GM18499 (cell line): ENCODE measurements around the gene ARSA.
"Not testable (repeated sequence)": the region's sequence is repeated elsewhere in the genome, so short reads cannot be mapped to it uniquely, and the experiment has no call there.

Source experiments
- ATAC-seq: cut with Tn5 transposase; IDR thresholded peaks from one replicate; pipeline ENCODE4 v1.9.1; 2021; ENCODE audit warnings: moderate number of reproducible peaks; ENCODE audit not compliant: insufficient read depth, unreplicated experiment

Gene ARSA

DNA sequence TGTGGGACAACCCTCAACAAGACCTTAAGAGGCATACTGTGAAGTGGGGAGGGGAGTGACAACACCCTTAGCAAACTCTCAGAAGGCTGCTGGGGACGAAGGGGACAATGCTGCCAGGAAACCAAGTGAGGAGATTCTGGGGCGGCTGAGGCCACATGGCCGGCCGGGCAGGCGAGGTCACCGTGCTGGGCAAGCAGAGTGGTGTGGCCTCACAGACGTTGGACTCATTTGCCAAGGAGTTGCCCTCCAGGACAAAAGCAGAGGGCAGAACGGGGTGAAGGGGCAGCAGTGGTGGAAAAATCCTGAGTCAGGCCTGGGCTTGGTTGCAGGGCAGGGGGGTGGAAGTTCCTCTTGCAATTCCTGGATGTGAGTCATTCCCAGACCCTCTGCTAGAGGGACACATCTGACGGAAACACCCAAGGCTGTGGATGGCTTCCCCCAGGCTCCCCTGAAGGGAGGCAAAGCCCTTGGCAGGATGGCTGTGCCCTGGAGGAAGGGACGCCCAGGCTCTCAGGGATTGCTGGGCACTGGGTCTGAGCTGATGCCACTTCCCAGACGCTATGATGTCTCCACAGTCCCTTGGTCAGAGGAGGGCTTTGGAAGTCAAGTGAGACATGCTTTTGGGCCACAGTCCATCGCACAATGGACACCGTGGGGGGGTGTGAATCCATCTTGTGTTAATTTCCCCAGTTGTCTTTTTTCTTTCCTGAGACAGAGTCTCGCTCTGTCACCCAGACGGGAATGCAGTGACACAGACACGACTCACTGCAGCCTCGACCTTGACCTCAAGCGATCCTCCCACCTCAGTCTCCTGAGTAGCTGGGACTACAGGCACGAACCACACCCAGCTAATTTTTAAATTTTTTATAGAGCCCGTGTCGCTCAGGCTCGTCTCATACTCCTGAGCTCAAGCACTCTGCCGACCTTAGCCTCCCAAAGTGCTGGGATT lies 28.4 kb upstream of the ARSA start:
- ATAC-seq = no peak

DNA sequence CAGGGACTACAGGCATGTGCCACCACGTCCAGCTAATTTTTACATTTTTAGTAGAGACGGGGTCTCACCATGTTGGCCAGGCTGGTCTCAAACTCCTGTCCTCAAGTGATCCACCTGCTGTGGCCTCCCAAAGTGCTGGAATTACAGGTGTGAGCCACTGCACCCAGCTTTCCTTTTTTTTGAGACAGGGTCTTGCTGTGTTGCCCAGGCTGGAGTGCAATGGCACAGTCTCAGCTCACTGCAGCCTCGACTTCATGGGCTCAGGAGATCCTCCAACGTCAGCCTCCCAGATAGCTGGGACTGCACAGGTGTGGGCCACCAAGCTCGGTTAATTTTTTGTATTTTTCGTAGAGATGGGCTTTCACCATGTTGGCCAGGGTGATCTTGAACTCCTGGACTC lies 26.7 kb upstream of the ARSA start:
- not testable (repeated sequence) for ATAC-seq

DNA sequence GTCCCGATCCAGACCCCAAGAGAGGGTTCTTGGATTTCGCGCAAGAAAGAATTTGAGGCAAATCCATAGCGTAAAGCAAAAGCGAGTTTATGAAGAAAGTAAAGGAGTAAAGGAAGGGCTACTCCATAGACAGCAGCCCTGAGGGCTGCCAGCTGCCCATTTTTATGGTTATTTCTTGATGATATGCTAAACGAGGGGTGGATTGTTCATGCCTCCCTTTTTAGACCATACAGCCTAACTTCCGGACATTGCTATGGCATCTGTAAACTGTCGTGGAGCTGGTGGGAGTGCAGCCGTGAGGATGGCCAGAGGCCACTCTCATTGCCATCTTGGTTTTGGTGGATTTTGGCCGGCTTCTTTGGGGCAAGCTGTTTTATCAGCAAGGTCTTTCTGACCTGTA lies 25.3 kb upstream of the ARSA start:
- no peak for ATAC-seq

GRCh38 chr22:50643821-50644101 lies 15.8 kb upstream of the ARSA start:
- not testable (repeated sequence) for ATAC-seq

DNA sequence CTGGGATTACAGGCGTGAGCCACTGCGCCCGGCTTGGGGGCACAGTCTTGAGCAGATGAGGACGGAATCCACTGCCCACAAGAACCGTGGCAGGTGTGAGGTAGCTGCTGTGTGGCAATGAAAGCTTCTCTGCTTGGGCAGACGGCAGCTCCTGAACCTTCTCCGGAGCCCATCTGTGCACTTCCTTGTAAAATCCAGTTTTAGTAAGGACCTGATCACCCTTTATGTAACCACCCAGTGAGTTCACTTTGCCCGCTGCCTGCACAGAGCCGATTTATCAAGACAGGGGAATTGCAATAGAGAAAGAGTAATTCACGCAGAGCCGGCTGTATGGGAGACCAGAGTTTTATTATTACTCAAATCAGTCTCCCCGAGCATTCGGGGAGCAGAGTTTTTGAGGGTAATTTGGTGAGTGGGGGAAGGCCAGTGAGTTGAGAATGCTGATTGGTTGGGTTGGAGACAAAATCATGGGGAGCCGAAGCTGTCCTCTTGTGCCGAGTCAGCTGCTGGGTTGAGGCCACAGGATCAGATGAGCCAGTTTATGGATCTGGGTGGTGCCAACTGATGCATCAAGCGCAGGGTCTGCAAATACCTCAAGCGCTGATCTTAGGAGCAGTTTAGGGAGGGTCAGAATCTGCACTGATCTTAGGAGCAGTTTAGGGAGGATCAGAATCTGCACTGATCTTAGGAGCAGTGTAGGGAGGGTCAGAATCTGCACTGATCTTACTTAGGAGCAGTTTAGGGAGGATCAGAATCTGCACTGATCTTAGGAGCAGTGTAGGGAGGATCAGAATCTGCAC lies 15.3 kb upstream of the ARSA start:
- ATAC-seq = not testable (repeated sequence)

- ATAC-seq = no peak
Measured at GRCh38 chr22:50641696-50642607, 14.0 kb upstream of the ARSA start.

DNA sequence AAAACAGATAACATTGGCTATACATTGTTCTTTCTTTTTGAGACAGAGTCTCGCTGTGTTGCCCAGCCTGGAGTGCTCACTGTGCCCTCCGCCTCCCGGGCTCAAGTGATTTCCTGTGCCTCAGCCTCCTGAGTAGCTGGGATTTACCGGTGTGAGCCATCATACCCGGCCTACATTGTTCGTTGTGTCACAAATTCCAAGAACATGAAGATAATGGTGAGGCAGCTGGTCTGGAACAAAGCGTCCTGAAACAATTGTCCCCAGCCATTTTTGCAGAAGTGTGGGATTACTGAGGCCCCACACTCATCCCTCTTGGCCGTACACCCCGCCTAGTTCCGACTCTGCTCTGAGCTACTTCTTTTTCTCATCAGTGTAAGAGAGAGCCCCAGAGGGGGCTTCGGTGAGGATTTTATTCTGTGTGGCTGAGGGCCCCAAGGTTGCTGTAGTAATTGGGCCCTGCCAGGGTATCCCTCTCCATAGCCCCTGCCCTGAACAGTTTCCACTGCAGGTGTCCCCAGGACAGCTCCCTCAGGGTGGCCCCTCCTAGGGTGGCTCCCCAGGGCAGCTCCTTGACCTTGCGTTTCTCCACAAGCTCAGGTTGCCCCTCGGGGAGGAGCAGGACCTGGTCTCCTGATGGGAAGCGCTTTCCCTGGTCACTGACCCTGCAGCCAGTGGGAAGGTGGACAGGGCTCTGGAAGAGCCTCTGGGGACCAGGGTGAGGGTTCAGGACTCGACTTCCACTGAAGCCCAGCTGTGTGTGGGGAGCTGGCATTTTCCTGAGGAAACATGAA lies 13.1 kb upstream of the ARSA start:
- no peak for ATAC-seq

- ATAC-seq = not testable (repeated sequence)
Measured at GRCh38 chr22:50640296-50640695, 12.3 kb upstream of the ARSA start.

DNA sequence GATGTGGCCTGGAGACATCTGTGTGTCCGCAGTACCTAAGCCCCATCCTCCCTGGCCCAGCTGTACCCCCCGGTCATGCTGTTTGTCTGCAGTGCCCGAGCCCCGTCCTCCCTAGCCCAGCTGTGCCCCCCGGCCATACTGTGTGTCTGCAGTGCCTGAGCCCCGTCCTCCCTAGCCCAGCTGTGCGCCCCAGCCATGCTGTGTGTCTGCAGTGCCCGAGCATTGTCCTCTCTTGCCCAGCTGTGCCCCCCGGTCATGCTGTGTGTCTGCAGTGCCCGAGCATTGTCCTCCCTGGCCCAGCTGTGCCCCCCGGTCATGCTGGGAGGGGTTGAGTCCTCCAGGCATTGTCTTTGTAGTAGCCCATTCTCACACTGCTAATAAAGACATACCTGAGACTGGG lies 7.6 kb upstream of the ARSA start:
- ATAC-seq = no peak

DNA sequence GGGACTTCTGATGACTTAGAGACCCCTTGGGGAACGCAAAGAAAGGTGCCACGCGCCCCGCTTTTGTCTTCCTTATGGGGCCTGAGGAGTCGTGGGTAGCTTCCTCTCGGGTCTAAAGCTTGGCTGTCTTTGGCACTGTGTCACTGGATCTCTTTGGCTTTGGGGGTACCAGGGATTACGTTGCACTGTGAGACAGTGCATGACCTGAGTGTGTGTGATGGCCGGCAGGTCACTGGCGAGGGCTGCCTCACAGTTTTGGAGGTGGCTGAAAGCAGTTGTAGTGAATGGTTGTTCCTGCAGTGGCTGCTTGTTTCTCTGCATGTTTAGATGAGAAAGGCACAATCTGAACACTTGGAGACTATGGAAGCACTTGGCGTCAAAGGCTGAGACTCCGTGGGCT lies 5.8 kb upstream of the ARSA start:
- no peak for ATAC-seq

DNA sequence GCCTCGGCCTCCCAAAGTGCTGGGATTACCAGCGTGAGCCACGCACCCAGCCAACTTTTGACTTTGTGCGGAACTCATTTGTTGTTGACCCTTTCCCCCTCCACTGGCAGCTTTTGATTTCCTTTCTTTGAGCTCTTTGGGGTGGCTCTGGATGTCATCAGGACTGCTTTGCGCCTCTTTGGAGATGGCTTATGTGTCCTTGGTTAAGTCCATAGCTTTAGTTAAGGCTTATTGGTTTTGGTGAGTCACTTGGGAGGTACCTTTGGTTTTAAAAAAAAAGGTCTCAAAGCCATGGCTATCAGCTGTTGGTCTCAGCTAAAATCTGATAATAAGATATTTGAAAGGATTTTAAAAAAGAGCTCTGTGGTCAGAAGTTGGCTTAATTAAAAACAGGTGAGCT lies 5.1 kb upstream of the ARSA start:
- ATAC-seq = no peak

DNA sequence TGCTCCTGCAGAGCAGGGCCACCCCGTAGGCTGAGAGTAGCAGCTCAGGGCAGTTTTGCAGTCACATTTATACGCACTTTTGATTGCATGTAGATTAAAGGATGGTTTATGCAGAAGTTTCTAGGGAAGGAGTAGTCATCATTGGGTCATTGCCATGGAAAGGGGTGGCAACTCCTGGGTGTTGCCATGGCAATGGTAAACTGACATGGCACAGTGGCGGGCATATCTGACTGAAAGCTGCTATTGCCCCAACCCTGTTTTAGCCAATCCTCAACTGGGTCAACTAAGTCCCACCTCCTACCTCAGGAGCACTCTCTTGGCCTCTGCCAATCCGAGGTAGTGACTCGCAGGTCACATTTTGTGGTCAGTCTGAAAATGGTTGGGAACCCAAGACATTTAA lies 2.4 kb upstream of the ARSA start:
- ATAC-seq = no peak

- ATAC-seq = no peak
Measured at GRCh38 chr22:50628543-50629134, 687 bp upstream of the ARSA start.

- ATAC-seq = no peak
Measured at GRCh38 chr22:50626850-50627641, 906 bp downstream of the ARSA start.

DNA sequence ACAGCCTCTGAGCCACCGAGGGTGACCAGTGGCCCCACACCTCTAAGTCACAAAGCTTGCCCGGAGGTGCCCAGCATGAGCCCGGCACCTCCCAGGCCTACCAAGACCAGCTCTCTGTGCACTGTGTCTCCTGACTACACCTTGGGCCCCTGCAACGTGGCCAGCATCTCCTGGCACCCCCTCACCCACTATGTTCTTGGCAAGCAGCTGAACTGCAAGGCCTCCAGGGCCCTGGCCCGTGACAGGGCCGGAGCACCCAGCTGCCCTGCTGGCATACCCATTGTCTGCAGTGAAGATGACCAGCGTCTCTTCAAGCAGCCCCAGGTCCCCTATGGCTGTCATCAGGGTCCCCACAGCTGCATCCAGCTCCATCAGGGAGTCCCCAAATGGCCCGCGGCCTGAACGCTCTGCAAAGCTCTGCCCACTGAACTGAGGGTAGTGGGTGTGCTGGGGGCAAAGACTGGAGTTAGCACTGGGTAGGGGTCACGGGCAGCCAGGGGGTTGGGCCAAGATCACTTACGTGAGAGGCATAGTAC lies 1.6 kb downstream of the ARSA start:
- ATAC-seq = no peak

GRCh38 chr22:50625568-50626313 lies 2.2 kb downstream of the ARSA start:
- no peak for ATAC-seq

DNA sequence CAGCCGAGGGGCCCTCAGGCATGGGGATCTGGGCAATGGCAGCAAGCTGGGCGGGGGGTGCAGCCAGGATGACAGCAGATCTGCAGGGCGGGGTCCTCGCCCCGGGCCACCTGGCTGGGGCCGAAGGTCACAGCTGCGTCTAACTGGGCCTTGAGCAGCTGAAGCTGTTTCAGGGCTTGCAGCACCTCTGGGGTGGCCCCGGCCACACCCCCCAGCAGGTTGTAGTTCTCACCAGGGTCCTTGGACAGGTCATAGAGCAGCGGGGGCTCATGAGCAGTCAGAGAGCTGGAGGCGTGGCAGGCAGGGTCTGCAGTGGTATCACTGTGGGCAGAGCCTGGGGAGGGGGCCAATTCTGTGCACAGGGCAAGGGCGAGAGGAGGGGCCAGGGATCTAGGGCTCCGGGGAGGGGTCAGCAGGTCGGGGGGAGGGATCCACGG lies 2.8 kb downstream of the ARSA start:
- ATAC-seq = no peak
